ENCODE measurements around the gene DOK3. TPM values are rescaled to one million over a fixed set of nuclear protein-coding genes. Genes with fewer than 3 reads are reported as not detected.

The DOK3 gene
- total RNA-seq, 1 donor from 2014 or later: 5.2 TPM

DNA sequence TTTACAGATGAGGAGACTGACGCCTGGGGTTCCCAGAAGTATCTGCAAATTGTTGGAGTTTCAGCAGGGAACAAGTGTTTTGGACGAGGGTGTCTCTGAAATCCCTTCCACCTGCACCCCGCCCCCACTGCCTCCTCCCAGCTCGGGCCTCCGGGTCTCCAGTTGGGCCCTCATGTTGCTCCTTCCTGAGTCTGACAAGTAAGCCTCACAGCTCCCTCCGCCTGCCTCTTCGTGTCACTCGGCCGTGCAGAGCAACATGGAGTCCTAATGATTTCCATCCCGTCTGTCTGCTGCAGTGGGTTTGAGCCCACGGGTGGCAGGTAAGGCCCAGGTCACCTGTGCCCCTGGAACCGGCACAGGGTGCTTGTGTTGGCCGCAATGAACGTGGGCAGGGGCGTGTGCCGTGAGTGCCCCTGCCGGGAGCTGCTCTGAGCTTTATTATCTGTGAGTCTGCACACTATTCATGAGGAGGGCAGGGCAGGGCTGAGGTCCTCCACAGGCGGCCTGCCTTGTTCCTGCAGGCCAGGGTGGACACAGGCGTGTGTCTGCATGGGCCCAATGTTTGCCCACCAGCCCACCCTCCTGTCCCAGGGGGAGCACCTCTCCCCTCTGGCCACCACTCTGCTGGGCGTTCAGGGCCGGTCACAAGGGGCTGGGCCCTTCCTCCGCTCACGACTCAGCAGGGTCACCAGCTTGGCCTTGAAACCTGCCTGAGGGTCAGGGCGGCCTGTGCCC, 6.1 kb downstream of the DOK3 start:
- Mint-ChIP-seq H3K27ac (no peak overlapping the region), H3K9me3 (no peaks in the 10 kb centered on the region)
- intact Hi-C loops (cut with micrococcal nuclease): no loop called here

DNA sequence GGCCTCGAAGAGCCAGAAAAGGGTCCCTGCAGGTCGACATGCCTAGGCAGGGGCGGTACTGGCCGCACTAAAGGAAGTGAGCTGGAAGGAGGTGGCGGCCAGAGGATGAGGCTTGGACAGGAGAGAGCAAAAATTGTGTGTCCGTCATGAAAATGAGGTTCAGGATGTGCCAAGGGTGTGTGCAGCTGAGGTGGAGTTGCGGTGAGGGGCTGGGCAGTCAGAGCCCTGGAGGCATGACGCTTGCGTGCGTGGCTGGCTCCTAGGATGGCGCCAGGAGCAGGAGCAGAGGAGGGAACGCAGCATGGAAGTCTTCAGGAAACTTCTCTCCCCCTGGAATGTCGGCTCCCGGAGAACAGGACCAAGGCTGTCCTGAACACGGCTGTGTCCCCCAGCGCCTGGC, 6.7 kb downstream of the DOK3 start:
- DNase-seq: no peak
- Mint-ChIP-seq H3K36me3 (ENCODE audit: low read depth) (no peaks in the 10 kb centered on the region), H3K27ac (no peak overlapping the region), H3K4me3 (no peak overlapping the region), H3K27me3 (peaks cover 18% of the 10 kb centered on the region), H3K4me1 (peaks cover 15% of the 10 kb centered on the region), H3K9me3 (no peaks in the 10 kb centered on the region)
- intact Hi-C loops (cut with micrococcal nuclease): no loop called here

More for the DNA sequence above, 6.1 kb downstream of the DOK3 start:
- DNase-seq: no peak
- H3K4me1 Mint-ChIP-seq: peaks cover 10% of the 10 kb centered on the region
- H3K36me3 Mint-ChIP-seq (ENCODE audit: low read depth): no peaks in the 10 kb centered on the region
- H3K27me3 Mint-ChIP-seq: peaks cover 14% of the 10 kb centered on the region
- no peak overlapping the region for H3K4me3 Mint-ChIP-seq

DNA sequence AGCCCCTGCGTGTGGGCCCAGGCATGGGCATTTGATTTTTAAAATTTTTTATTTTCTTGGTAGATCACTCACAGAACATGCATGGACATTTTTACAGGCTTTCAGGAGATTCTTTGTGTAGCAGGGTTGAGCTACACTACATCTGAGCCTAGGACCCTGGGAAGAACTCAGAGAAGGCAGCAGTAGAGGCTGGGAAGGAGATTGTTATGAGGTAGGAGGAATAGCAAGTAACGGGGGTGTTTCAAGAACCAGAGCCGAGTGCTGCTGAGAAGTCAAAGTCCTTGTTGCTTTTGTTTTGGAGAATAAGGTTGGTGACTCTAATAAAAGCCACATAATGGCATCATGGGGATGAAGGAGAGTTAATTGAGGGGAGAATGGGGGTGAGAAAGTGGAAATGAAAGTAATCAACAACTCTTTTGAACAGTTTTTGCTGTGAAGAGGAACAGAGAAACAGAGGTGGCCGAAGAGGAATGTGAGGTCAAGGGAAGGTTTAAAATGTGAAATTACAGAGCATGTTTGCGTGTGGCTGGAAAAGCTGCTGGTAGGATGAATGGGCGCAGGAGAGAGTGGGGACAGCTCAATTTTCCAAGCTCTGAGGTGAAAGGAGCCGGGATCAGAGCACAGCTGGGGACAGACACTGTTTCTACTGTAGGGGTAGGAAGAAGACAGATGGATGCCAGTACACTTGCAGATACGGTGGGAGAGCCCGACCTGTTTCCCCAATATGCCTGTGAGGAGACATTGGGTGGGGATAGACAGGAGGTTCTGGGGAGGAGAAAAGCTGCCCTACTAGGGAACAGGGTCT, 7.5 kb downstream of the DOK3 start:
- H3K9me3 Mint-ChIP-seq: no peaks in the 10 kb centered on the region
- peaks cover 21% of the 10 kb centered on the region for H3K27me3 Mint-ChIP-seq
- no peak for DNase-seq
- no peaks in the 10 kb centered on the region for H3K36me3 Mint-ChIP-seq (ENCODE audit: low read depth)
- no peak overlapping the region for H3K4me3 Mint-ChIP-seq
- H3K27ac Mint-ChIP-seq: no peak overlapping the region
- intact Hi-C loops (cut with micrococcal nuclease): loop anchor here (1.0 to 2.0 kb wide), 3 partner anchors 112 to 191 kb away; partner anchors contain the start of gene MXD3
- peaks cover 17% of the 10 kb centered on the region for H3K4me1 Mint-ChIP-seq

DNA sequence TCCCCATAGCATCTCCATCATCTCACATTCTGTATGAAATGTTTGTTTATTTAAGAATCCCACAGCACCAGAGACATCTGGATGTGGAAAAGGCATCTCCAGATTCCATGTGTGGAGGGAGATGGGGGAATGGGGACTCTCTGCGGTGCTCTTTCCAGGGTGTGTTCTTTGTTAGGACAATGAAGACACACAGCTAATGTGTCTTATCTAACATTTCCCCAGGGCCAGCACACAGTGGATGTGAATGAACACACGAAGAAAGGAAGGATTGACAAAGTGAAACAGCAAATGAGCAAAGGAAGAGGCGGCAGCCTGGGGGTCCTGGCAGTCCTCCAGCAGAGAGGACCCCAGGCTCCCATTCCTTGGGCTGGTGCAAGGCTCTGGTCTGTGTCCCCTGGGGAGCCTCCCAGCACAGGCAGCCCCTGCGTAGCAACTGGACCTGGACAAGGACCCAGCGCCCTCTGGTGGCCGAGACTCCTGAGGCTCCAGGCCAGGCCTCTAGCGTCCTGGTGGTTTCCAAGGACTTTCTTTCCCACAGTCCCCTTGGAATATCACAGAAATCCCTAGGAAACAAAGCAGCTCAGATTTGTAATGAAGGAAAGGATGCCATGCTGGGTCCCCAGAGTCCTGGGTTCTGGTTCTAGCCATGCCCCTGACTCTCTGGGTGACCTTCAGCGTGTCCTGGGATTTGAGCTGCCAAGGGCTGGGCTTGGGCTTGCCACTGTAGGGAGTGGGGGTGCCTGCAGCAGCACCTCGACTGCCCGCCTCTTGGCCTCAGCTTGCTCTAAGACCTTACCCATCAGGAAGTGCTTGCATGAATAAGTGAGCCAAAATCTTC, 8.7 kb downstream of the DOK3 start:
- intact Hi-C loops (cut with micrococcal nuclease): loop anchor here (1.0 to 2.0 kb wide), 3 partner anchors 111 to 190 kb away; partner anchors contain the start of gene MXD3
- Mint-ChIP-seq H3K27ac (no peak overlapping the region), H3K27me3 (peaks cover 21% of the 10 kb centered on the region), H3K36me3 (ENCODE audit: low read depth) (no peaks in the 10 kb centered on the region), H3K9me3 (no peaks in the 10 kb centered on the region), H3K4me3 (no peak overlapping the region), H3K4me1 (peaks cover 21% of the 10 kb centered on the region)
- DNase-seq: peak; percentile 95

GRCh38 chr5:177499842-177500241, 9.8 kb downstream of the DOK3 start:
- intact Hi-C loops (cut with micrococcal nuclease): loop anchor here (2.0 kb wide), 2 partner anchors 181 to 189 kb away; partner anchors contain the start of gene MXD3
- Mint-ChIP-seq H3K27me3 (peaks cover 21% of the 10 kb centered on the region), H3K4me3 (peak overlapping the region; percentile 14), H3K9me3 (no peaks in the 10 kb centered on the region), H3K27ac (peak overlapping the region; percentile 5), H3K36me3 (ENCODE audit: low read depth) (no peaks in the 10 kb centered on the region), H3K4me1 (peaks cover 26% of the 10 kb centered on the region)
- DNase-seq: no peak

DNA sequence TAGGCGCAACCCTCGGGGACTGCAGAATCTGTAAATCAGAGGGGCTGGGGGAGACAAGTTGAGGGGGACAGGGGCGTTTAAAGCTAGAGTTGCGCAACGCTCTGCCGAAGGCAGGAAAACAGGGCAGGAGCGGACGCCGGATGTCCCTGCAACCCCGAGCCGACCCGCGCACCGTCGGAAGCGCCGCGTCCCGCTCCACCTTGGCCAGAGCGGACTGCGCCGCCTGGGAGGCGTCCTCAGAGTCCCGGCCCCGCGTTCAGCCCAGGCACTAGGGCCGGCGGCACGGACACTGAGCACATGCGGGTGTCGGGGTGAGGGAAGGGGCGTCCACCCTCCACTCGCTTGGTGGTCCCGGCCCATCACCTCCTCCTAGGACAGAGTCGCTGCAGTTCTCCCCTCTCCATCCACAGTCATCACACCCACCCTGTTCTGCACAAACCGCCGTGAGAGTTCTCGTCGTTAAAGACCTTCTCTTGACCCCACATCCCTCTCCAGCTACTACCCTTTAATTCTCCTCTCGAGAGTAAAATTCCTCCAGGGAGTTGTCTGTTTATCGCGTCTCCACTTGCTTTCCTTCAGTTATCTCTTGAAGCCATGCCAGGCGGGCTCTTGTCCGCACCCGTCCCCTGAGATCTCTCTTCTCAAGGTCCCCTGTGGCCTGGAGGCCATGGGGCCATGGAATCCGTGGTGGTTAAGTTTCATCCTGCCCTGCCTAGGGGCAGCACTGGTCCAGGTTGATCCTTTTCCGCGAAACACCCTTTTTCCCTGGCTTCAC, 11.4 kb downstream of the DOK3 start:
- H3K27ac Mint-ChIP-seq: peak overlapping the region; percentile 78

DNA sequence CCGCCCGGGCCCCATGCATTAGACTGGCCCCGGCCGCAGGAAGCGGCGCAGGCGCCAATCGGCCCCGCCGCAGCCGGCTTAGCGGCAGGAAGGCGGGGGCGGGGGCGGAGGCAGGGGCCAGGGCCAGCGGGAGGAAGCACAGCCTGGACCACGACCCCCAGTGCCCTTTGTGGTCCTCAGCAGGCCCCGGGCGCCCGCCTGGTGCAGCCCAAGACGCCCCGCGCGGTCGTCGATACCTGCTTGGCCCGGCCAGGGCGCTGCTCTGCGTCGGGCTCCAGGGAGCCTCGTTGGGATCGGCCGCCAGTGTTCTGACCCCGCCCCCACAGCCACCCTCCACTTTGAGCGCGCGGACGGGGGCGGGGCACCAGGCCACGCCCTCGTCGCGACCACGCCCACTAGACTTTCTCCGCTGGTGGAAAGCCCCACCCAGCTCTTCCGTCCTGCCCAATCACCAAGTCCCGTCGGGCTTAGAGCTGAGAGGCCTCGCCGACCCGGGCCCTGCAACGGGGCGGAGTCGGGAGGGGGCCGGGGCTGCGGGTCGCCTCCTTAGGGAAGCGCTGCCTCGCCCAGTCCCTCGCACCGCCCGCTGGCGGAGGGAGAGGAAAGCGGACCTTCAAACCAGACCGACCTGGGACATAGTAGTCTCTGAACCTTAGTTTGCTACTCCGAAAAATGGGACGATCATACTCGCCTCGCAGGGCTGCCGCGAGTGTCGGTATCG, 12.2 kb downstream of the DOK3 start, which contains the start of gene PDLIM7:
Gene PDLIM7, minus strand, starts transcription at position 313 of the 721 bp plus-strand sequence. CDS start 1,092 bp downstream, outside the sequence.
- peaks cover 21% of the 10 kb centered on the region for H3K27me3 Mint-ChIP-seq
- H3K4me3 Mint-ChIP-seq: peak within 1 kb of the TSS; percentile 89
- intact Hi-C loops (cut with micrococcal nuclease): loop anchor here (1.0 to 2.0 kb wide), 7 partner anchors 19 to 363 kb away; partner anchors contain the start of gene GRK6
- no peaks in the 10 kb centered on the region for H3K9me3 Mint-ChIP-seq
- peak within 1 kb of the TSS; percentile 78 for H3K27ac Mint-ChIP-seq
- peaks cover 39% of the 10 kb centered on the region for H3K4me1 Mint-ChIP-seq
- H3K36me3 Mint-ChIP-seq (ENCODE audit: low read depth): peaks cover 8% of the 10 kb centered on the region
- peak; percentile 98 for DNase-seq

More for the DNA sequence above, 11.4 kb downstream of the DOK3 start:
- Mint-ChIP-seq H3K9me3 (no peaks in the 10 kb centered on the region), H3K36me3 (ENCODE audit: low read depth) (peaks cover 3% of the 10 kb centered on the region), H3K4me3 (peak overlapping the region; percentile 89), H3K27me3 (peaks cover 21% of the 10 kb centered on the region), H3K4me1 (peaks cover 36% of the 10 kb centered on the region)
- intact Hi-C loops (cut with micrococcal nuclease): no loop called here
- no peak for DNase-seq

DNA sequence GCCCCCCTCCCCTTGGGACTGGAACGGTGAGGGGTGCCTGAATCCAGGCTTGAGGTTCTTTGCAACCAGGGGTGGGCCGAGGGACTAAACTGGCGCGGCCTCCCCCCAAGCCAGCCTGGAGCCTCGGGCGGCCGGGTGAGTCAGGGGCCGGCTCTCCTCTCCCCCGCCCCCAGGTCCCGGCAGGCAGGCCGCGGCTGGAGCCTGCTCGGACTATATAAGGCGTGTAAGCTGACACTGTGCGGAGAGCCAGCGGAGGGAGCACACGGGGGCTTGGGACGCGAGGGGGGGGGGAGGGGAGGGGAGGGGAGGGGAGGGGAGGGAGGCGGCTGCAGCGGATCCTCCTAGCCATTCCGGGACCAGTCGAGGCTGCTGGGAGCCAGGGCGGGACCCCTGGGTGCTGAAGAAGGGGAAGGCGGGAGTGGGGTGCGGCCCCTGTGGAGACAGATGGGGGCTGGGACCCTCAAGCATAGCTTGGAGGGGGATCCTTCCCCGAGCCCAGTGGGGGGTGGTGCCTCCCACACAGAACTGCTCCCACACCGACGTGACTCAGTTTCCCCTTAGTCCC, 12.8 kb downstream of the DOK3 start:
- intact Hi-C loops (cut with micrococcal nuclease): loop anchor here (1.0 to 2.0 kb wide), 7 partner anchors 18 to 362 kb away; partner anchors contain the start of gene GRK6

DNA sequence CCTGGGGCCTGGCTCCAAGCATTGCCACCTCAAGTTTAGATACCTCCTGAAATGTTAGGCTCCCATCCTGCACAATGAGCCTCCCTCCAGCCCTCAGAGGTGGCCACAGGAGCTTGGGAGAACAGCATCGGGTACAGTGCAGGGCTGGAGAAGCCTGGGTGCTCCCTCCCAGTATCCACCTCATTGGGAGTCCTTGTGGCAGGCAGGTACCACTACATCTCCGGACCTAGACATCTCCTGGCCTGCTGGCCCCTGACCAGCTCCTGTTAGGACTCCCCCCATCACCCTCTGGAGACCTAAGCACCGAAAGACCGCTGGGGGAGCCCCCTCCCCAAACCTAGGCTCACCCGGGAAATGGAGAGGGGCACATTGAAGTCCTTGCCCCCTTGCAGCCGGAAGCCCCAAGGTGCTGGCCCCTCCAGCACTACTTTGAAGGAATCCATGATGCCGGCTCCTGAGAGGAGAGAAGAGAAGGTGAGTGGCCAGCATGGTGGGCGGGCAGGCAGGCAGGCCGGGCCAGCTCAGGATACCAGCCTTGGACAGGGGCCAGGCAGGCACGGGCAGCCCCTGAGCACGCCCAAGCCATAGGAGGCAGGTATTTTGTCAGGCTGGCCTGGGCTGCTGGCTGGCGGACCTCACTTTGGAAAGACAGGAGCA, 13.4 kb downstream of the DOK3 start:
- Mint-ChIP-seq H3K27me3 (peaks cover 21% of the 10 kb centered on the region), H3K27ac (peak overlapping the region; percentile 75), H3K36me3 (ENCODE audit: low read depth) (peaks cover 10% of the 10 kb centered on the region), H3K4me3 (peak overlapping the region; percentile 89), H3K9me3 (no peaks in the 10 kb centered on the region), H3K4me1 (peaks cover 35% of the 10 kb centered on the region)
- intact Hi-C loops (cut with micrococcal nuclease): loop anchor here (2.0 kb wide), 3 partner anchors 17 to 361 kb away; no protein-coding TSS in a partner anchor
- DNase-seq: no peak

More for the DNA sequence above, 12.8 kb downstream of the DOK3 start:
- Mint-ChIP-seq H3K27ac (peak overlapping the region; percentile 51), H3K4me3 (peak overlapping the region; percentile 89), H3K4me1 (peaks cover 35% of the 10 kb centered on the region), H3K27me3 (peaks cover 21% of the 10 kb centered on the region), H3K36me3 (ENCODE audit: low read depth) (peaks cover 8% of the 10 kb centered on the region), H3K9me3 (no peaks in the 10 kb centered on the region)
- DNase-seq: no peak

GRCh38 chr5:177495243-177496060, 14.2 kb downstream of the DOK3 start:
- Mint-ChIP-seq H3K27ac (no peak overlapping the region), H3K27me3 (peaks cover 19% of the 10 kb centered on the region), H3K36me3 (ENCODE audit: low read depth) (peaks cover 14% of the 10 kb centered on the region), H3K4me3 (peak overlapping the region; percentile 89), H3K4me1 (peaks cover 32% of the 10 kb centered on the region), H3K9me3 (no peaks in the 10 kb centered on the region)
- intact Hi-C loops (cut with micrococcal nuclease): loop anchor here (2.0 kb wide), 3 partner anchors 17 to 361 kb away; no protein-coding TSS in a partner anchor
- DNase-seq: peak; percentile 71
